T-cell (primary cell): Measurements from ENCODE around the gene SFXN3. TPM values are rescaled to one million over a fixed set of nuclear protein-coding genes. Genes with fewer than 3 reads are reported as not detected.
A peak's percentile ranks its signal among the peaks of the same experiment; 100 is the strongest.

Experiments
- ATAC-seq, 4 experiments: fragments of 200-7000 bp in 3 of 4; fragments of 150-1000 bp in 1 of 4; cut with Tn5 transposase; replicated peaks in 1 of 4; 1 replicate in 3 of 4; 2 replicates in 1 of 4; pipeline ENCODE4 v1.10.0; 2021; ENCODE audit warnings: moderate library complexity in 3 of 4, mild to moderate bottlenecking in 2 of 4, moderate number of reproducible peaks in 1 of 4
- CTCF ChIA-PET, 2 donors: fragments of 300-600 bp; sonication (Branson Sonifier 250); formaldehyde crosslinking; loops; one replicate each; lab custom pipeline; 2022; ENCODE audit warnings: antibody characterized with exemption in 2 of 2; lab: Charles Lee
- POLR2A ChIA-PET, 2 donors: fragments of 300-600 bp; sonication (Branson Sonifier 250); formaldehyde crosslinking; loops; one replicate each; lab custom pipeline; 2022; ENCODE audit warnings: antibody characterized with exemption in 2 of 2; lab: Charles Lee
- DNase-seq, 35 experiments: peaks; one replicate each; pipeline versions ENCODE4 v3.0.0 to v3.0.0-alpha.2; 2013 to 2023
- H3K27ac ChIP-seq: one replicate; pipeline ENCODE4 v1.5.1; 2013; ENCODE audit warnings: low read length
- H3K27me3 ChIP-seq, 2 experiments: replicated peaks in 1 of 2; 1 replicate in 1 of 2; 2 replicates in 1 of 2; pipeline versions ENCODE4 v1.6.1 to v1.7.0; 2013; ENCODE audit warnings: low read length in 1 of 2, mixed read lengths in 1 of 2; ENCODE audit not compliant: control insufficient read depth in 2 of 2, insufficient read depth in 2 of 2; ENCODE audit errors: extremely low read depth in 1 of 2
- H3K36me3 ChIP-seq, 2 donors: 1 replicate in 1 of 2; 2 replicates in 1 of 2; pipeline versions ENCODE4 v1.6.1 to v1.7.0; 2013; ENCODE audit warnings: low read length in 1 of 2; ENCODE audit not compliant: control insufficient read depth in 2 of 2, insufficient read depth in 1 of 2; ENCODE audit errors: extremely low read depth in 1 of 2
- H3K4me1 ChIP-seq, 2 experiments: 1 replicate in 1 of 2; 2 replicates in 1 of 2; pipeline versions ENCODE4 v1.6.1 to v1.7.0; 2013; ENCODE audit warnings: low read length in 2 of 2, mixed read lengths in 1 of 2; ENCODE audit not compliant: insufficient read depth in 2 of 2, control insufficient read depth in 1 of 2; ENCODE audit errors: extremely low read depth in 1 of 2
- H3K4me3 ChIP-seq, 2 donors: 1 replicate in 1 of 2; 2 replicates in 1 of 2; pipeline versions ENCODE4 v1.5.1 to v1.7.0; 2013; ENCODE audit warnings: mild to moderate bottlenecking in 2 of 2, low read length in 1 of 2, moderate library complexity in 1 of 2; ENCODE audit not compliant: control insufficient read depth in 1 of 2; ENCODE audit errors: extremely low read depth in 1 of 2
- H3K9me3 ChIP-seq: 2 replicates; pipeline ENCODE4 v1.7.0; 2013
- H3K27ac Mint-ChIP-seq, 2 donors: one replicate each; pipeline ENCODE4 v1.8.0; 2020 to 2021; ENCODE audit warnings: mild to moderate bottlenecking in 2 of 2, mixed read lengths in 2 of 2
- H3K27me3 Mint-ChIP-seq, 2 donors: one replicate each; pipeline ENCODE4 v1.8.0; 2021 to 2022; ENCODE audit warnings: mixed read lengths in 2 of 2
- H3K36me3 Mint-ChIP-seq: one replicate; pipeline ENCODE4 v1.8.0; 2021; ENCODE audit warnings: mixed read lengths
- H3K4me1 Mint-ChIP-seq, 3 donors: one replicate each; pipeline ENCODE4 v1.8.0; 2020 to 2022; ENCODE audit warnings: mixed read lengths in 3 of 3, mild to moderate bottlenecking in 1 of 3
- H3K4me3 Mint-ChIP-seq, 3 donors: one replicate each; pipeline ENCODE4 v1.8.0; 2020 to 2022; ENCODE audit warnings: mild to moderate bottlenecking in 3 of 3, mixed read lengths in 3 of 3, moderate library complexity in 3 of 3
- H3K9me3 Mint-ChIP-seq, 3 donors: one replicate each; pipeline ENCODE4 v1.8.0; 2020 to 2022; ENCODE audit warnings: mixed read lengths in 3 of 3
- WGBS: methylation state at CpG from one replicate; pipeline ENCODE4 v1.1.5; 2013; ENCODE audit warnings: missing lambda C conversion rate; ENCODE audit not compliant: insufficient coverage; 5-methylcytosine and 5-hydroxymethylcytosine counted together
- total RNA-seq, 35 experiments: library from RNA in 6 of 35; stranded (reverse) in 6 of 35; fragments of 120-200 nt in 1 of 35; gene quantifications; one replicate each; pipeline versions ENCODE4 v1.2.1 to v1.2.4 and lab custom pipeline; 2013 to 2026

SFXN3 gene
- total RNA-seq, 5 donors from 2014 or later (not counting 1 experiment from before 2014, with no cell fraction given): 45.2 to 113 (median 91.0) TPM

- peaks cover 22 to 35% (median 23%) of the 10 kb centered on the region in 3 donors for H3K4me1 Mint-ChIP-seq
- H3K36me3 ChIP-seq: no peaks in the 10 kb centered on the region
- POLR2A ChIA-PET: interaction anchor here in 1 of 2 donors (0.6 kb wide), 1 partner anchor 19 kb away, joined by 13 read pairs; no protein-coding TSS in a partner anchor
- peak overlapping the region; percentile 91 to 98 for H3K27ac Mint-ChIP-seq
- H3K4me1 ChIP-seq: peaks cover 11 to 34% of the 10 kb centered on the region in 2 experiments
- peaks cover 6 to 32% of the 10 kb centered on the region in 2 experiments for H3K27me3 ChIP-seq
- no peaks in the 10 kb centered on the region for H3K36me3 Mint-ChIP-seq
- ATAC-seq (peak; percentile 75 to 81 (median 76)), DNase-seq (peak; percentile 67 to 94 (median 86))
- peaks cover 17 to 19% of the 10 kb centered on the region in 2 donors for H3K27me3 Mint-ChIP-seq
- peak overlapping the region; percentile 90 for H3K27ac ChIP-seq
- H3K9me3 Mint-ChIP-seq: no peaks in the 10 kb centered on the region
- H3K4me3 ChIP-seq: peak overlapping the region; percentile 99 to 100
- no peaks in the 10 kb centered on the region for H3K9me3 ChIP-seq
- under 1% methylated on average over 28 of the region's 37 CpGs for WGBS
- peak overlapping the region; percentile 86 to 93 (median 87) for H3K4me3 Mint-ChIP-seq
- CTCF ChIA-PET: interaction anchor here (1.0 to 6.1 kb wide), 9 partner anchors 8 to 56 kb away, joined by 3 to 42 read pairs (median 4); partner anchors contain the start of genes PDZD7 (in 1 of the 2) and SFXN3 (in 1 of the 2)
These were observed 29.3 kb downstream of the SFXN3 start for GRCh38 chr10:101060036-101060950.

GRCh38 chr10:101060951-101061623 is 30.1 kb downstream of the SFXN3 start:
- no peaks in the 10 kb centered on the region for H3K36me3 Mint-ChIP-seq
- Histone ChIP-seq H3K9me3 (no peaks in the 10 kb centered on the region), H3K4me3 (peak overlapping the region; percentile 99 to 100), H3K27ac (peak overlapping the region; percentile 90), H3K4me1 (peaks cover 11 to 39% of the 10 kb centered on the region in 2 experiments), H3K36me3 (no peaks in the 10 kb centered on the region), H3K27me3 (peaks cover 6 to 40% of the 10 kb centered on the region in 2 experiments)
- H3K9me3 Mint-ChIP-seq: no peaks in the 10 kb centered on the region
- peak; percentile 75 to 82 (median 78) for ATAC-seq
- POLR2A ChIA-PET: interaction anchor here in 1 of 2 donors (0.6 to 0.9 kb wide), 2 partner anchors 18 to 20 kb away, joined by 5 to 13 read pairs; no protein-coding TSS in a partner anchor
- DNase-seq: peak in 29 of 35 experiments; percentile 30 to 93 (median 83)
- H3K27ac Mint-ChIP-seq: peak overlapping the region; percentile 91 to 98
- H3K4me3 Mint-ChIP-seq: peak overlapping the region; percentile 86 to 93 (median 87)
- CTCF ChIA-PET: interaction anchor here (1.0 to 6.1 kb wide), 11 partner anchors 8 to 81 kb away, joined by 3 to 42 read pairs (median 4); partner anchors contain the start of genes PDZD7 (in 1 of the 2) and SFXN3 (in 1 of the 2)
- peaks cover 25 to 26% of the 10 kb centered on the region in 2 donors for H3K27me3 Mint-ChIP-seq
- H3K4me1 Mint-ChIP-seq: peaks cover 24 to 39% (median 25%) of the 10 kb centered on the region in 3 donors
- WGBS: under 1% methylated on average over 67 of the region's 67 CpGs

- DNase-seq: peak in 2 of 35 experiments; percentile 20 to 21
- H3K4me1 ChIP-seq: peaks cover 13 to 45% of the 10 kb centered on the region in 2 experiments
These were observed 30.7 kb downstream of the SFXN3 start, which contains the start of gene KAZALD1 for GRCh38 chr10:101061624-101062231. Gene KAZALD1 (plus strand): TSS chr10:101061989. CDS start chr10:101062593, 604 bp downstream.

GRCh38 chr10:101062232-101063049 is 31.4 kb downstream of the SFXN3 start:
- Mint-ChIP-seq H3K9me3 (no peaks in the 10 kb centered on the region), H3K27ac (peak overlapping the region in 1 of 2 donors; percentile 16), H3K27me3 (peaks cover 32 to 34% of the 10 kb centered on the region in 2 donors), H3K36me3 (no peaks in the 10 kb centered on the region), H3K4me3 (peak overlapping the region; percentile 63 to 93 (median 86)), H3K4me1 (peaks cover 29 to 50% (median 32%) of the 10 kb centered on the region in 3 donors)
- 8% methylated on average over 58 of the region's 63 CpGs for WGBS
- Histone ChIP-seq H3K4me3 (peak overlapping the region in 1 of 2 donors; percentile 99), H3K4me1 (peaks cover 15 to 52% of the 10 kb centered on the region in 2 experiments), H3K36me3 (no peaks in the 10 kb centered on the region), H3K27me3 (peaks cover 6 to 54% of the 10 kb centered on the region in 2 experiments), H3K9me3 (no peaks in the 10 kb centered on the region), H3K27ac (no peak overlapping the region)
- ChIA-PET POLR2A (no interaction called here), CTCF (interaction anchor here (0.6 to 6.1 kb wide), 8 partner anchors 11 to 405 kb away, joined by 3 to 42 read pairs (median 3); partner anchors contain the start of genes PDZD7 (in 1 of the 2) and SFXN3 (in 1 of the 2))
- peak; percentile 28 to 38 (median 32) for ATAC-seq
- peak in 24 of 35 experiments; percentile 10 to 74 (median 38) for DNase-seq

More at GRCh38 chr10:101061624-101062231, 30.7 kb downstream of the SFXN3 start, which contains the start of gene KAZALD1:
- Histone ChIP-seq H3K27me3 (peaks cover 6 to 47% of the 10 kb centered on the region in 2 experiments), H3K27ac (peak within 1 kb of the TSS; percentile 90), H3K9me3 (no peaks in the 10 kb centered on the region), H3K36me3 (no peaks in the 10 kb centered on the region), H3K4me3 (peak within 1 kb of the TSS; percentile 99 to 100)
- Mint-ChIP-seq H3K27ac (peak within 1 kb of the TSS; percentile 91 to 98), H3K4me1 (peaks cover 29 to 46% (median 31%) of the 10 kb centered on the region in 3 donors), H3K9me3 (no peaks in the 10 kb centered on the region), H3K4me3 (peak within 1 kb of the TSS; percentile 86 to 93 (median 87)), H3K27me3 (peaks cover 32 to 33% of the 10 kb centered on the region in 2 donors), H3K36me3 (no peaks in the 10 kb centered on the region)
- ChIA-PET POLR2A (interaction anchor here in 1 of 2 donors (0.9 kb wide), 1 partner anchor 19 kb away, joined by 5 read pairs; no protein-coding TSS in a partner anchor), CTCF (interaction anchor here (0.6 to 6.1 kb wide), 9 partner anchors 10 to 405 kb away, joined by 3 to 42 read pairs (median 3); partner anchors contain the start of genes PDZD7 (in 1 of the 2) and SFXN3 (in 1 of the 2))
- 65% methylated on average over 22 of the region's 31 CpGs for WGBS
- ATAC-seq: no peak

- peaks cover 15 to 56% of the 10 kb centered on the region in 2 experiments for H3K4me1 ChIP-seq
- ChIA-PET CTCF (interaction anchor here (0.6 to 6.1 kb wide), 5 partner anchors 12 to 32 kb away, joined by 3 to 42 read pairs (median 7); partner anchors contain the start of genes PDZD7 (in 1 of the 2) and SFXN3 (in 1 of the 2)), POLR2A (no interaction called here)
- H3K36me3 ChIP-seq: no peaks in the 10 kb centered on the region
- DNase-seq (no peak), ATAC-seq (no peak)
- peaks cover 6 to 58% of the 10 kb centered on the region in 2 experiments for H3K27me3 ChIP-seq
- Mint-ChIP-seq H3K4me1 (peaks cover 29 to 55% (median 36%) of the 10 kb centered on the region in 3 donors), H3K4me3 (peak overlapping the region in 1 of 3 donors; percentile 93), H3K27ac (no peak overlapping the region), H3K27me3 (peaks cover 32 to 38% of the 10 kb centered on the region in 2 donors), H3K36me3 (no peaks in the 10 kb centered on the region), H3K9me3 (no peaks in the 10 kb centered on the region)
- 17% methylated on average over 15 of the region's 19 CpGs for WGBS
- H3K27ac ChIP-seq: no peak overlapping the region
- peak overlapping the region in 1 of 2 donors; percentile 99 for H3K4me3 ChIP-seq
- no peaks in the 10 kb centered on the region for H3K9me3 ChIP-seq
These were observed 32.1 kb downstream of the SFXN3 start for GRCh38 chr10:101063050-101063525.
